HepG2 (cell line): Measurements from ENCODE around the gene ICAM2. TPM values are rescaled to one million over a fixed set of nuclear protein-coding genes. Genes with fewer than 3 reads are reported as not detected.
A peak's percentile ranks its signal among the peaks of the same experiment; 100 is the strongest.

Experiments
- SRSF9 ChIP-seq: fragments of 200-400 bp; formaldehyde crosslinking; IDR thresholded peaks from 2 replicates; pipeline ENCODE4 v1.6.1; 2018; ENCODE audit warnings: borderline replicate concordance, mild to moderate bottlenecking, low read depth, low read length; ENCODE audit not compliant: insufficient read depth, poor library complexity, severe bottlenecking
- ZFYVE20 ChIP-seq: sonication (generic); formaldehyde crosslinking; IDR thresholded peaks from 2 replicates; pipeline ENCODE4 v1.8.0; 2023; ENCODE audit warnings: low read depth, mild to moderate bottlenecking, moderate library complexity, missing genetic modification reagents, borderline replicate concordance
- ZNF878 ChIP-seq: sonication (generic); formaldehyde crosslinking; IDR thresholded peaks from 2 replicates; pipeline ENCODE4 v1.8.1; 2023; ENCODE audit warnings: mild to moderate bottlenecking, missing genetic modification reagents, moderate library complexity
- polyA plus RNA-seq, 8 experiments: library from polyadenylated mRNA; depleted of rRNA in 3 of 8; stranded (reverse) in 7 of 8; unstranded in 1 of 8; fragments of >200 nt; fragmentation: Illumina TruSeq in 4 of 8; extraction: Trizol in 4 of 8; gene quantifications; 2 replicates each; pipeline versions ENCODE4 v1.2.1 to v1.2.3, GENCODE V29; 2011 to 2016; ENCODE audit warnings: low read depth in 4 of 8, missing spikeins in 1 of 8, mixed read lengths in 1 of 8; ENCODE audit not compliant: insufficient read depth in 1 of 8
- total RNA-seq, 5 experiments: library from RNA; depleted of rRNA; stranded (reverse); fragments of >200 nt; fragmentation: Illumina TruSeq; extraction: Trizol; gene quantifications; 2 replicates each; pipeline ENCODE4 v1.2.3, GENCODE V29; 2016; ENCODE audit warnings: low read depth in 1 of 5
- TF ChIP-seq, protein P1 (sequence below): sonication (generic); formaldehyde crosslinking; IDR thresholded peaks from 2 replicates; pipeline ENCODE4 v1.5.1; 2020; ENCODE audit warnings: mild to moderate bottlenecking, missing genetic modification reagents, moderate library complexity
- TF ChIP-seq, protein P2 (sequence below): sonication (generic); formaldehyde crosslinking; IDR thresholded peaks from 2 replicates; pipeline ENCODE4 v1.4.0; 2020; ENCODE audit warnings: mild to moderate bottlenecking, missing genetic modification reagents
- TF ChIP-seq, protein P3 (sequence below): sonication (generic); formaldehyde crosslinking; IDR thresholded peaks from 2 replicates; pipeline ENCODE4 v1.5.0; 2020; ENCODE audit warnings: missing genetic modification reagents
- TF ChIP-seq, protein P4 (sequence below): sonication (generic); formaldehyde crosslinking; IDR thresholded peaks from 2 replicates; pipeline ENCODE4 v1.5.1; 2020; ENCODE audit warnings: mild to moderate bottlenecking, missing genetic modification reagents, borderline replicate concordance

ICAM2 gene
- total and polyA plus RNA-seq, 2 of the 13 experiments (the other 11 are each of a cell fraction or from before 2014, with no cell fraction given), result 10.9 to 20.8 TPM

DNA sequence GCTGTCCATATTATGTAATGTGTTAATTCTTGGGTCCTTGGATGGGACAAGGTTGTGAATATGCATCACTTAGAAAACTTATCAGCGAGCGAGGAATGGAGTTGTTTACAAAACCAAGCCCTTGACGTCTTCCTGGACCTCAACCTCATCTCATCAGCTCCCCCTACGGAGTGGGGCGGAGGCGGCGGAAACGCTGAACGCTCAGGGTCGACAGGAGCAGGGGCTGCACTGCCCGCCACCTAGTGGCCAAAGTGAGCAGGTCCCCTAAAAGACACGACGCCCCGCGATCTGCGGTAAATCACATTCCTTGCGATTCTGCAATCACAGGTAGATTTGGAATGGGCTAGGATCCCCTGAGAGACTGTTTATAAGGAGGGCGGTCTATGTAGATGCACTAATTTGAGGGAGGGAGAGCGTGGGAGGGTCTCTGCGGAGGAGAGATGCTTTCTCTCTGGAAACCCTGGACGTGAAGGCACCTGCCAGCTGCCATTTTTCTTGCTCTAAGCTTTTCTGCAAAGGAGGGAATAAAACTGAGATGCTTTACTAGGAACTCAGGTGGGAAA, 5.4 kb upstream of the ICAM2 start (continued):
- TF ChIP-seq, protein P1, sequence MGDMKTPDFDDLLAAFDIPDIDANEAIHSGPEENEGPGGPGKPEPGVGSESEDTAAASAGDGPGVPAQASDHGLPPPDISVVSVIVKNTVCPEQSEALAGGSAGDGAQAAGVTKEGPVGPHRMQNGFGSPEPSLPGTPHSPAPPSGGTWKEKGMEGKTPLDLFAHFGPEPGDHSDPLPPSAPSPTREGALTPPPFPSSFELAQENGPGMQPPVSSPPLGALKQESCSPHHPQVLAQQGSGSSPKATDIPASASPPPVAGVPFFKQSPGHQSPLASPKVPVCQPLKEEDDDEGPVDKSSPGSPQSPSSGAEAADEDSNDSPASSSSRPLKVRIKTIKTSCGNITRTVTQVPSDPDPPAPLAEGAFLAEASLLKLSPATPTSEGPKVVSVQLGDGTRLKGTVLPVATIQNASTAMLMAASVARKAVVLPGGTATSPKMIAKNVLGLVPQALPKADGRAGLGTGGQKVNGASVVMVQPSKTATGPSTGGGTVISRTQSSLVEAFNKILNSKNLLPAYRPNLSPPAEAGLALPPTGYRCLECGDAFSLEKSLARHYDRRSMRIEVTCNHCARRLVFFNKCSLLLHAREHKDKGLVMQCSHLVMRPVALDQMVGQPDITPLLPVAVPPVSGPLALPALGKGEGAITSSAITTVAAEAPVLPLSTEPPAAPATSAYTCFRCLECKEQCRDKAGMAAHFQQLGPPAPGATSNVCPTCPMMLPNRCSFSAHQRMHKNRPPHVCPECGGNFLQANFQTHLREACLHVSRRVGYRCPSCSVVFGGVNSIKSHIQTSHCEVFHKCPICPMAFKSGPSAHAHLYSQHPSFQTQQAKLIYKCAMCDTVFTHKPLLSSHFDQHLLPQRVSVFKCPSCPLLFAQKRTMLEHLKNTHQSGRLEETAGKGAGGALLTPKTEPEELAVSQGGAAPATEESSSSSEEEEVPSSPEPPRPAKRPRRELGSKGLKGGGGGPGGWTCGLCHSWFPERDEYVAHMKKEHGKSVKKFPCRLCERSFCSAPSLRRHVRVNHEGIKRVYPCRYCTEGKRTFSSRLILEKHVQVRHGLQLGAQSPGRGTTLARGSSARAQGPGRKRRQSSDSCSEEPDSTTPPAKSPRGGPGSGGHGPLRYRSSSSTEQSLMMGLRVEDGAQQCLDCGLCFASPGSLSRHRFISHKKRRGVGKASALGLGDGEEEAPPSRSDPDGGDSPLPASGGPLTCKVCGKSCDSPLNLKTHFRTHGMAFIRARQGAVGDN (CRISPR knock-in tag), result peak; percentile 72
- TF ChIP-seq ZFYVE20 (no peak), SRSF9 (no peak), ZNF878 (CRISPR knock-in tag) (no peak)
- TF ChIP-seq, protein P2, sequence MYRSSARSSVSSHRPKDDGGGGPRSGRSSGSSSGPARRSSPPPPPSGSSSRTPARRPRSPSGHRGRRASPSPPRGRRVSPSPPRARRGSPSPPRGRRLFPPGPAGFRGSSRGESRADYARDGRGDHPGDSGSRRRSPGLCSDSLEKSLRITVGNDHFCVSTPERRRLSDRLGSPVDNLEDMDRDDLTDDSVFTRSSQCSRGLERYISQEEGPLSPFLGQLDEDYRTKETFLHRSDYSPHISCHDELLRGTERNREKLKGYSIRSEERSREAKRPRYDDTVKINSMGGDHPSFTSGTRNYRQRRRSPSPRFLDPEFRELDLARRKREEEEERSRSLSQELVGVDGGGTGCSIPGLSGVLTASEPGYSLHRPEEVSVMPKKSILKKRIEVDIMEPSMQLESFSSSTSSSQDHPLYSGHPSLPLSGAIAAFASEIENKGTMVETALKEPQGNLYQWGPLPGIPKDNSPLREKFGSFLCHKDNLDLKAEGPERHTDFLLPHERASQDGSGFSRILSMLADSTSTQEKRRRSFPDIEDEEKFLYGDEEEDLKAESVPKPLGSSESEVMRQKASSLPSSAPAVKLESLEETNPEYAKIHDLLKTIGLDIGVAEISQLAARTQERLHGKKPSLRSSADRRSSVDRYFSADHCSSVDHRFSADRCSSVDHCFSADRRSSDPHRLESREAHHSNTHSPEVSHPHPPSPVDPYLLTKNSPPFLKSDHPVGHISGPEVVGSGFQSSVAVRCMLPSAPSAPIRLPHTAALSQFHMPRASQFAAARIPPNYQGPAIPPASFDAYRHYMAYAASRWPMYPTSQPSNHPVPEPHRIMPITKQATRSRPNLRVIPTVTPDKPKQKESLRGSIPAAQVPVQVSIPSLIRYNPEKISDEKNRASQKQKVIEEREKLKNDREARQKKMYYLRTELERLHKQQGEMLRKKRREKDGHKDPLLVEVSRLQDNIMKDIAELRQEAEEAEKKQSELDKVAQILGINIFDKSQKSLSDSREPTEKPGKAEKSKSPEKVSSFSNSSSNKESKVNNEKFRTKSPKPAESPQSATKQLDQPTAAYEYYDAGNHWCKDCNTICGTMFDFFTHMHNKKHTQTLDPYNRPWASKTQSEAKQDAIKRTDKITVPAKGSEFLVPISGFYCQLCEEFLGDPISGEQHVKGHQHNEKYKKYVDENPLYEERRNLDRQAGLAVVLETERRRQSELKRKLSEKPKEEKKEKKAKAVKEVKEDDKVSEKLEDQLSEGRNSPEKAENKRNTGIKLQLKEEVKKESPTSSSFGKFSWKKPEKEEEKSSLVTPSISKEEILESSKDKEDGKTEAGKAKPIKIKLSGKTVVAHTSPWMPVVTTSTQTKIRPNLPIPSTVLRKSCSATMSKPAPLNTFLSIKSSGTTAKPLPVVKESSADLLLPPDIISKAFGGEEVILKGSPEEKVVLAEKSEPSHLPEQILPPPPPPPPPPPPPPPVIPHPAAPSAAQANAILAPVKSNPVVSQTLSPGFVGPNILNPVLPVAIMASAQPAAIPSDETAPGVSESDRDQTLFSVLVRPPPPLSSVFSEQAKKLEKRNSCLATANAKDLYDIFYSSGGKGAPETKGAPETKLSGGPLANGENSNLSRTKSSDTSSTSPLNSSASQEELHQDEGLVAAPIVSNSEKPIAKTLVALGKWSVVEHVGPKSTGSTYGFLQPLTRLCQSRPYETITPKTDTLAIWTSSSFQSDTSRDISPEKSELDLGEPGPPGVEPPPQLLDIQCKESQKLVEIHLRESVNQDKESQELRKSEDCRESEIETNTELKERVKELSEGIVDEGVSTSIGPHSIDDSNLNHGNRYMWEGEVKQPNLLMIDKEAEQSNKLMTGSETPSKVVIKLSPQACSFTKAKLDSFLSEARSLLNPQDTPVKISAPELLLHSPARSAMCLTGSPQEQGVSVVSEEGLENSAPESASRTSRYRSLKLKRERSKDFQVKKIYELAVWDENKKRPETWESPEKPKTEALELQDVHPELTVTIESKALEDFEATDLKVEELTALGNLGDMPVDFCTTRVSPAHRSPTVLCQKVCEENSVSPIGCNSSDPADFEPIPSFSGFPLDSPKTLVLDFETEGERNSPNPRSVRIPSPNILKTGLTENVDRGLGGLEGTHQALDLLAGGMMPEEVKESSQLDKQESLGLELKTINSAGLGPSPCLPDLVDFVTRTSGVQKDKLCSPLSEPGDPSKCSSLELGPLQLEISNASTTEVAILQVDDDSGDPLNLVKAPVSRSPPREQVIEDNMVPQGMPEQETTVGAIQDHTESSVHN, result no peak
- TF ChIP-seq, protein P3, sequence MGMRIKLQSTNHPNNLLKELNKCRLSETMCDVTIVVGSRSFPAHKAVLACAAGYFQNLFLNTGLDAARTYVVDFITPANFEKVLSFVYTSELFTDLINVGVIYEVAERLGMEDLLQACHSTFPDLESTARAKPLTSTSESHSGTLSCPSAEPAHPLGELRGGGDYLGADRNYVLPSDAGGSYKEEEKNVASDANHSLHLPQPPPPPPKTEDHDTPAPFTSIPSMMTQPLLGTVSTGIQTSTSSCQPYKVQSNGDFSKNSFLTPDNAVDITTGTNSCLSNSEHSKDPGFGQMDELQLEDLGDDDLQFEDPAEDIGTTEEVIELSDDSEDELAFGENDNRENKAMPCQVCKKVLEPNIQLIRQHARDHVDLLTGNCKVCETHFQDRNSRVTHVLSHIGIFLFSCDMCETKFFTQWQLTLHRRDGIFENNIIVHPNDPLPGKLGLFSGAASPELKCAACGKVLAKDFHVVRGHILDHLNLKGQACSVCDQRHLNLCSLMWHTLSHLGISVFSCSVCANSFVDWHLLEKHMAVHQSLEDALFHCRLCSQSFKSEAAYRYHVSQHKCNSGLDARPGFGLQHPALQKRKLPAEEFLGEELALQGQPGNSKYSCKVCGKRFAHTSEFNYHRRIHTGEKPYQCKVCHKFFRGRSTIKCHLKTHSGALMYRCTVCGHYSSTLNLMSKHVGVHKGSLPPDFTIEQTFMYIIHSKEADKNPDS, result no peak
- TF ChIP-seq, protein P4, sequence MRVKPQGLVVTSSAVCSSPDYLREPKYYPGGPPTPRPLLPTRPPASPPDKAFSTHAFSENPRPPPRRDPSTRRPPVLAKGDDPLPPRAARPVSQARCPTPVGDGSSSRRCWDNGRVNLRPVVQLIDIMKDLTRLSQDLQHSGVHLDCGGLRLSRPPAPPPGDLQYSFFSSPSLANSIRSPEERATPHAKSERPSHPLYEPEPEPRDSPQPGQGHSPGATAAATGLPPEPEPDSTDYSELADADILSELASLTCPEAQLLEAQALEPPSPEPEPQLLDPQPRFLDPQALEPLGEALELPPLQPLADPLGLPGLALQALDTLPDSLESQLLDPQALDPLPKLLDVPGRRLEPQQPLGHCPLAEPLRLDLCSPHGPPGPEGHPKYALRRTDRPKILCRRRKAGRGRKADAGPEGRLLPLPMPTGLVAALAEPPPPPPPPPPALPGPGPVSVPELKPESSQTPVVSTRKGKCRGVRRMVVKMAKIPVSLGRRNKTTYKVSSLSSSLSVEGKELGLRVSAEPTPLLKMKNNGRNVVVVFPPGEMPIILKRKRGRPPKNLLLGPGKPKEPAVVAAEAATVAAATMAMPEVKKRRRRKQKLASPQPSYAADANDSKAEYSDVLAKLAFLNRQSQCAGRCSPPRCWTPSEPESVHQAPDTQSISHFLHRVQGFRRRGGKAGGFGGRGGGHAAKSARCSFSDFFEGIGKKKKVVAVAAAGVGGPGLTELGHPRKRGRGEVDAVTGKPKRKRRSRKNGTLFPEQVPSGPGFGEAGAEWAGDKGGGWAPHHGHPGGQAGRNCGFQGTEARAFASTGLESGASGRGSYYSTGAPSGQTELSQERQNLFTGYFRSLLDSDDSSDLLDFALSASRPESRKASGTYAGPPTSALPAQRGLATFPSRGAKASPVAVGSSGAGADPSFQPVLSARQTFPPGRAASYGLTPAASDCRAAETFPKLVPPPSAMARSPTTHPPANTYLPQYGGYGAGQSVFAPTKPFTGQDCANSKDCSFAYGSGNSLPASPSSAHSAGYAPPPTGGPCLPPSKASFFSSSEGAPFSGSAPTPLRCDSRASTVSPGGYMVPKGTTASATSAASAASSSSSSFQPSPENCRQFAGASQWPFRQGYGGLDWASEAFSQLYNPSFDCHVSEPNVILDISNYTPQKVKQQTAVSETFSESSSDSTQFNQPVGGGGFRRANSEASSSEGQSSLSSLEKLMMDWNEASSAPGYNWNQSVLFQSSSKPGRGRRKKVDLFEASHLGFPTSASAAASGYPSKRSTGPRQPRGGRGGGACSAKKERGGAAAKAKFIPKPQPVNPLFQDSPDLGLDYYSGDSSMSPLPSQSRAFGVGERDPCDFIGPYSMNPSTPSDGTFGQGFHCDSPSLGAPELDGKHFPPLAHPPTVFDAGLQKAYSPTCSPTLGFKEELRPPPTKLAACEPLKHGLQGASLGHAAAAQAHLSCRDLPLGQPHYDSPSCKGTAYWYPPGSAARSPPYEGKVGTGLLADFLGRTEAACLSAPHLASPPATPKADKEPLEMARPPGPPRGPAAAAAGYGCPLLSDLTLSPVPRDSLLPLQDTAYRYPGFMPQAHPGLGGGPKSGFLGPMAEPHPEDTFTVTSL (CRISPR knock-in tag), result no peak
